Epithelial cell of proximal tubule (primary cell): ENCODE data around the gene SNRK. TPM values are rescaled to one million over a fixed set of nuclear protein-coding genes. Genes with fewer than 3 reads are reported as not detected.

Source experiments
- DNase-seq: peaks from one replicate; pipeline ENCODE4 v3.0.0-alpha.2; 2011; ENCODE audit warnings: low read depth
- H3K4me3 ChIP-seq: 2 replicates; pipeline ENCODE4 v1.5.1; 2011; ENCODE audit warnings: low read depth, mild to moderate bottlenecking, low read length
- CTCF ChIP-seq: conservative IDR thresholded peaks from 2 replicates; pipeline ENCODE4 v1.5.1; 2012; ENCODE audit warnings: low read depth, mild to moderate bottlenecking, low read length
- total RNA-seq: library from RNA; depleted of rRNA; stranded (reverse); fragments of >200 nt; gene quantifications from 2 replicates; pipeline ENCODE4 v1.2.3, GENCODE V29; 2015

SNRK gene
- total RNA-seq, 1 donor from 2014 or later, result 12.9 TPM

- DNase-seq, result no peak
- no peak overlapping the region for H3K4me3 ChIP-seq
- TF ChIP-seq CTCF, result no peak
These were observed 56.8 kb downstream of the SNRK start for GRCh38 chr3:43343185-43343584.

- H3K4me3 ChIP-seq, result no peak overlapping the region
- DNase-seq, result no peak
- no peak for TF ChIP-seq CTCF
These were observed 57.5 kb downstream of the SNRK start for GRCh38 chr3:43343815-43344214.

- TF ChIP-seq CTCF, result no peak
- DNase-seq, result no peak
- H3K4me3 ChIP-seq, result no peak overlapping the region
These were observed 58.2 kb downstream of the SNRK start for GRCh38 chr3:43344520-43344919.

- TF ChIP-seq CTCF, result no peak
- H3K4me3 ChIP-seq, result no peak overlapping the region
- DNase-seq, result no peak
These were observed 58.9 kb downstream of the SNRK start for GRCh38 chr3:43345246-43345645.

GRCh38 chr3:43345877-43346276 lies 59.5 kb downstream of the SNRK start:
- no peak for DNase-seq
- no peak overlapping the region for H3K4me3 ChIP-seq
- no peak for TF ChIP-seq CTCF

DNA sequence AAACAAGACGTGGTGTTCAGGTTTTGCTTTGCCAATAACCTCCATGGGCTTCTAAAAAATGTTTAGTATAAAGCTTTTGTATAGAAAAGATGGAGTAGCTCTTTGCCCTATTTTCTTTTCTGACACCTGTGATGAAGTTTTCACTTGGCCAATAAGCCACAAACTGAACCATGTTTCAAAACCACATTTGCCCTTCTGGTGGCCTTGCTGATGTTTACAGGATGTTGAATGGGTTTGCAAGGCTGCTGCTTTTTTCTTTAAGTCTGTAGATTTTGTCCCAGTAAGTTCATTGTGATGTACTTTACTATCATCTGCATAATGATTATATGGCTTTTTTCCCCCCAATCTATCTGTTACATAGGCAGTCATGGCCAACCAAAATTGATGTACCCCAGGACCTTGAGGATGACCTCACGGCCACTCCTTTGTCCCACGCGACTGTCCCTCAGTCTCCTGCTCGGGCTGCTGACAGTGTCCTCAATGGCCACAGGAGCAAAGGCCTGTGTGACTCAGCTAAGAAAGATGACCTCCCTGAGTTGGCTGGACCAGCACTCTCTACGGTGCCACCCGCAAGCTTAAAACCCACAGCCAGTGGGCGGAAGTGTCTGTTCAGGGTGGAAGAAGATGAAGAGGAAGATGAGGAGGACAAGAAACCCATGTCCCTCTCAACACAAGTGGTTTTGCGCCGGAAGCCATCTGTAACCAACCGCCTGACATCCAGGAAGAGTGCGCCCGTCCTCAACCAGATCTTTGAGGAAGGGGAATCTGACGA lies 60.8 kb downstream of the SNRK start:
- no peak for TF ChIP-seq CTCF
- no peak for DNase-seq

DNA sequence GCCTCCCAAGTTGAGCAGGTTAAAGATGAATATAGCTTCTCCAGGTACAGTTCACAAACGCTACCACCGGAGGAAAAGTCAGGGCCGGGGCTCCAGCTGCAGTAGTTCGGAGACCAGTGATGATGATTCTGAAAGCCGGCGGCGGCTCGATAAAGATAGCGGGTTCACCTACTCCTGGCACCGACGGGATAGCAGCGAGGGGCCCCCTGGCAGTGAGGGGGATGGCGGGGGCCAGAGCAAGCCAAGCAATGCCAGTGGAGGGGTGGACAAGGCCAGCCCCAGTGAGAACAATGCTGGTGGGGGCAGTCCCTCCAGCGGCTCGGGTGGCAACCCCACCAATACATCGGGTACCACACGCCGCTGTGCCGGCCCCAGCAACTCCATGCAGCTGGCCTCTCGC lies 61.4 kb downstream of the SNRK start:
- no peak overlapping the region for H3K4me3 ChIP-seq
- no peak for TF ChIP-seq CTCF
- DNase-seq, result no peak

More for the DNA sequence above, 60.8 kb downstream of the SNRK start:
- no peak overlapping the region for H3K4me3 ChIP-seq
